Middle frontal gyrus (tissue), 1 donor: ENCODE measurements around the gene CD151.

Experiments used
- DNase-seq: peaks from one replicate; pipeline ENCODE4 v3.0.0-alpha.2; 2015; ENCODE audit warnings: low spot score; ENCODE audit errors: extremely low spot score

The CD151 gene

DNA sequence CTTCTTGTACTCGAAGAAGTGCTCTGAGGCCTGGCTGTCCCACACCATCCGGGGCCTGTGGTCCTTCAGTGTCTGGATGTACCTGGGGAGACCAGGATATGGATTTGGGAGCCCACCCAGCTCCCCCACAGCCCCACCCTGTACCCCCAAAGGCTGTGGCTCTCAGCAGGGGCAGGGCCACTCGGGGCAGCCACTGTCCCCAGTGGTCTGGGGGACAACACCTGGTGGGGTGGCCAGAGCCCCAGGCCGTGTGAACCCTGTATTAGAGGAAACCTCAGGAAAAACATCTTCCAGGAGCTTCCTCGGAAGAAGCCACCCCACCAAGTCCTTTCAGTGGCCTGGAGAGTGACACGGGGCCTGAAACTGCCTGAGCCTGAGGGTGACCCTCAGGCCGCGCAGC, 37.7 kb downstream of the CD151 start:
- DNase-seq: no peak

DNA sequence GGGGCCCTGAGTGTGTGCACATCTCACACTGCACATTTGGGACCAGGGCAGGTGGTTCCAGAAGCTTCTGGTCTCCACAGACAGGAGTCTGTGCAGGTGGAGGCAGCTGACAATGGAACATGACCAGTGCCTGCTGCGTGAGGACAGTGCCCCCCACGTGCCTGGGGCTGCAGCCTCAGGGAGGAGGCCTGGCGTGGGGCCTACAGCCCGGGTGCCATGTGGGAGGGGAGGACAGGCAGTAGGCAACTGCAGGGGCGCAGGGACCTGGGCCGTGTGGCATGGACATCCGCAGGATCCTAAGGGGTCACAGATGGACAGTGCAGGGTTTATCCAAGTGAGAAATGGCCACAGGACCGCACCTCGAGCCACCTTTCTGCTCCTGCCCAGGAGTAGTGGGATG, 38.7 kb downstream of the CD151 start:
- no peak for DNase-seq

DNA sequence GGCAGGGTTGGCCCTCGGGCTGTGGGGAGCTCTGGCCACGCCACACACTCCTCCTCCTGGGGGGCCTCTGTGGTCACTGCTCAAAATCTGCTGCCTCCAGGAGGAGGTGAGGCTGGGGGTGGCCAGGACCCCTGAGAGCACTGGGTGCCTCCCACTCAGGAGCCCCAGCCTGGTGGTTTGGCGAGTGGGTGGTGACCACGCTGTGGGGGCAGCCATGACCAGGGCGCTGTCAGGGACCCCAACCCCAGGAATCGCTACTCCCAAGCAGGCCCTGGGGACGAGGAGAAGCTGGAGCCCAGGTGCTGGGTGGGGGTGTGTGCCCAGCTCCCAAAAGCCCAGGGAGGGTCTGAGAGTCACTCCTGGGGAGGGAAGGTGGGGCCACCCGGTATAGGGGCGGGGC, 40.0 kb downstream of the CD151 start:
- no peak for DNase-seq

DNA sequence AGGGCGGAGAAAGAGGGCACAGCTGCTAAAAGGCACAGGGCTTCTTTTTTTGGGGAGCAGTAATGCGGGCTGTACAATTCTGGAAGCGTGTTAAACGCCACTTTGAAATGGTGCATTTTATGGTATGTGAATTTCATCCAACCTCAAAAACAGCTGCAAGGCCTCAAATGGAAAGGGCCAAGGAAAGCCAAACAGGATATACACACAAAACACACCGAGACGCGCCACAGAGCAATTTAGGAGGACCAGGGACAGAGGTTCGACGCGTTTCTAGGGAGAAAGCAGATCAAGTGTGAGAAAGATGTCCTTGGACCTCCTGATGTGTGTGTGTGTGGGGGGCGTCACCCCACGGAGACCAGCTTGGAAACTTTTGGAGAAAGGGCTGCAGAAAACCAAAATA, 41.0 kb downstream of the CD151 start:
- no peak for DNase-seq

DNA sequence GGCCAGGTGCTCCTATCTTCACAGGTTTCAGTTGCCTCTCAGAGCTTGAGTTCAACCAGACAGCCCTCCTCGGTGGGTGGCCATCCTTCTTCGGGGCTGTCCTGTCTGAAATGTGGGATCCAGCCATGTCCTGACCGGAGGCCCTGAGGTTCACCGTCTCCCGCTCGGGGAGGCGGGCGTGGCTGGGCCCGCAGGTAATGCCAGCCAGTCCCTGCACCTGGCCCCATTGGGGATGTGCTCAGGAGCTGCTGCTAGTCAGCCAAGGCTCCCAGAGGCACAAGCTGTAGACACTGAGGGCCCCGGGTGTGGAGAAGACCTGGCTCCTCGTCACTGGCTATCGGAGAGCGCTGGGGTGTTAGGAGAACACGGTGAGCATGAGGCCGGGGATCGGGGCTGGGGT, 42.5 kb downstream of the CD151 start:
- no peak for DNase-seq

DNA sequence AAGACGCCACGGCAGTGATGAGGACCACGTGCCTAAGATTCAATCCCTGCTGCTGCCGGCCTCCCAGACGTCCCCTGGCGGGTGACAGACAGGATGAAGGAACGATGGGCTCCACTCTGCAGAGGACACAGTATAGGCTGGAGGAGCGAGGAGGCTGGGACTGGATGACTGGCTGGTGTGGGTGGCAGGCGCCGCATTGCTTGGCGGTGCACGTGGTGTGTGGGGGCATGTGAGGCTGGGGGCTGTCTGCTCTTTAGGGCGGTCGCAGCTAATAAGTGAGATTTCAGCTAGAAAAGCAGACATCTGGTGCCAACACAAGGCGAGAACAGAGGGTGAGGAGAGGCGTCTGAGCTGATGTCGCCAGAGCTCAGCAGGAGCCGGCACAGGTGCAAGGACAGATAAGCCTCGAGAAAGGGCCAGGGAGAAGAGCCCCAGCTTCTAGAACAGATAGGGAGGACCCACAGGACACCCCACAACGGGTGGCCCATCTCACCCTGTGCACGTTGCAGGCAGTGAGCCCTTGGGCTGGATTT, 43.1 kb downstream of the CD151 start:
- no peak for DNase-seq

DNA sequence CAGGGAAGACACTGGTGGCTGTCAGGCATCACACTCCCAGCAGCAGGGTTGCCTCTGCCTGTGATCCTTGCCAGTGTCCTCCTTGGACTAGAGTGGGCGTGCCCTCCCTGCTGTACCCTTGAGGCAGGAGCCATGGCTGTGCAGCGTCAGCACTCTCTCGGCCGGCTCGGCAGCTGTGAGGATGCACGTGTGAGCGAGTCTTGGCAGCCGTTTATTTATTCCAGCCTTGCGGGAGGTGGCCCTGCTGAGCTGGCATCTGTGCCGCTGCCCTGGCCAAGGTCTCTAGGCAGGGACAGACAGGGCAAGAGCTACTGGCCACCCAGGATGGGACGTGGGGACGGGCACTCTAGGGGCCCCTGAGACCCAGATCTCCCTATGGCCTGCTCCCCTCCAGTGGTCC, 43.8 kb downstream of the CD151 start:
- DNase-seq: no peak

DNA sequence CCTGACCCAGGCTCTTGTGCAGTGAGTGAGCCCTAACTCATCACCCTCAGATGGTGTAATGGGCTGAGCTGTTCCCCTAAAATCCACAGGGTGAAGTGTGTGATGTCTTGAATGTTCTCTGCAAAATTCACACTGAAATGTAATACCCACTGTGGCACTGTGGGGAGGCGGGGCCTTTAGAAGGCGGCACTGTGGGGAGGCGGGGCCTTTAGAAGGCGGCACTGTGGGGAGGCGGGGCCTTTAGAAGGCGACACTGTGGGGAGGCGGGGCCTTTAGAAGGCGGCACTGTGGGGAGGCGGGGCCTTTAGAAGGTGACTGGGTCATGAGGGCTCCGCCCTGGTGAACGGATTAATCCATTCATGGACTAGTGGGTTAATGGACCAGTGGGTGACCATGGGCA, 44.8 kb downstream of the CD151 start:
- DNase-seq: no peak

DNA sequence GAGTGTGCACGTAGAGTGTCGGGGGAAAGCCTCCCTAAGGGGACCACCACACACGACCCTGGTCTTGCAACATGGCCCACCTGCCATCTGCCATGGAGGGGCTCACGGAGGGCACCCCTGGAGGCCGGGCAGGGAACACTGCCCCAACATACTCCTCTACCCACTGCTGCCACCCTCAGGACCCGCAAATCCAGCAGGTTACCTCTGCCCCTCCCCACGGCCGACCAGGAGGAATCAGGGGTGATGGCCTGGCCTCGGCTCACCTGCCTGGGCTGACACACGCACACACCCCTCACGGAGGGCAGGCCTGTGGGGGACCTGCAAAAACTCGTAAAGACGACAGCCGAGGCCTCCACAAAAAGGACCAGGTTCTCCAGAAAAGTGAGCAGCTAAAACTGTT, 47.7 kb downstream of the CD151 start:
- DNase-seq: no peak

DNA sequence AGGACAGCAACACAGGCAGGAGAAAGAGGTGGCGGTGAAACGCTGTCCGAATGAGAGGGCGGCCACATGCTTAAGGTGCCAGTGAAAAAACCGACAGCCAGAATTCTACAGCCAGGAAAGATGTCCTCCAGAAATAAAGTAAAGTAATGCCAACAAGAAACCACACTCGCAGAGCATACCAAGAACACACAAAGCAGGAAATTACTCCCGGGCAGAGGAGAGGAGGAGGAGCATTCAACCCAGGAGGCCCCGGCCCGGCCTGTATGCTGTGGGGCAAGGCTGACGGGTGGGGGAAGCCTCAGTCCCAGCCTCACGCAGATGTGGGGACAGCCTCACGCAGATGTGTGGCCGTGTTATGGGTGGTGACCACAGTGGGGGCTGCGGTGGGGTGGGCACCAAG, 49.8 kb downstream of the CD151 start:
- no peak for DNase-seq

DNA sequence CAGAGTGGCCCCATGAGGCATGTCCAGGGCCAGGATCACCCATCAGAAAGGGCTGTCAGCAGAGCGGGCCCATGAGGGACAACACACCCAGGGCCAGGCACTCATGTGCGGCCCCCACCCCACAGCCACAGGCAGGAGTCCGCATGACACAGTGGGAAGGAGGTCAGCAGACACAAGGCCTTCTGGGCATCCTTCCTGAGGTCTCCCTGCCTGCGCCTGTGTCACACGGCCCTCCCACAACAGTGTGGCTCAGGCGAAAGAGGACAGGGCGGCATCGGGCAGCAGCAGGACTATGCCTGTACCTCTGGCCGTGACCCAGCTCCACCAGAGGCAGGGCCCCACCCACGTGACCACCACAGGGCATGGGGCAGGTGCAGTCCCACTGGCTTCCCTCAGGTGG, 50.8 kb downstream of the CD151 start:
- DNase-seq: no peak

DNA sequence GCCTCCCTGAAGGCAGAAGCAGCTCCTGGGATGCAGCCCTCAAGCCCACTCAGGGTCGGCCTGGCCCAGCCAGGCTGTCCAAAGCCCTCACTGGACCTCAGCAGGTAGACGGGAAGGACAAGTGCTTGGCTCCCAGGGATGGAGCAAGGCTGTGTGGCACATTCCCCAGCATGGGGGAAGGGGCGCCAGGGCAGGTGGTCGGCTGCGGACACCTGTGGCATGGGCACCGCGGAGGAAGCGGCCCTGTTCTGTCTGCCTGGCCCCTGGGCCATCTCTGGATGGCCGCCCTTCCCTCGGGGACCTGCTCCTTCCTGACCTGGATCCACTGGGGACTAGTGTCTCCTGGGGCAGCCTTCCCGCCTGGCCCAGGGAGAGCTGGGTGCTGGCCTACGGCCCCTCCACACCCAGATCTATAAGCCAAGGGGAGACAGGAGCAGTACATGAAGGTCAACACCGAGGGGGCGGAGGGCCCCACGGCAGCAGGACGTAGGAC, 51.9 kb downstream of the CD151 start:
- DNase-seq: no peak

DNA sequence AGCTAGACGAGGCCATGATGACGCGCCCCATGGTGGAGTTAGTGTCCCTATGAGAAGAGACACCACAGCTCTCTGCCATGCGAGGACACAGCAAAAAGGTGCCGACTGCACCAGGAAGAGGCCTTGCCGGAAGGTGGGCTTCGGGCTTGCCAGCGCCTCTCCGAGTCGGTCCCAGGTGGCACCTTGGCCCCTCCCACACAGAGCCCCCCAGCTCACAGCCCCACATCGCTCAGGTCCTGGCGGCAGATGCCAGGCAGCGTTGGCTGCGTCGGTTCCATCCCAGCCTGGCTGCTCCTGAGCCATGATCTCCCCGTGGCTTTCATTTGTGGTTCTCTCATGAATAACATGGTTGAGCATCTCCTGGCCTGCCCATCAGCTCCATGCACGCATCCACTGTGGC, 53.8 kb downstream of the CD151 start:
- no peak for DNase-seq

DNA sequence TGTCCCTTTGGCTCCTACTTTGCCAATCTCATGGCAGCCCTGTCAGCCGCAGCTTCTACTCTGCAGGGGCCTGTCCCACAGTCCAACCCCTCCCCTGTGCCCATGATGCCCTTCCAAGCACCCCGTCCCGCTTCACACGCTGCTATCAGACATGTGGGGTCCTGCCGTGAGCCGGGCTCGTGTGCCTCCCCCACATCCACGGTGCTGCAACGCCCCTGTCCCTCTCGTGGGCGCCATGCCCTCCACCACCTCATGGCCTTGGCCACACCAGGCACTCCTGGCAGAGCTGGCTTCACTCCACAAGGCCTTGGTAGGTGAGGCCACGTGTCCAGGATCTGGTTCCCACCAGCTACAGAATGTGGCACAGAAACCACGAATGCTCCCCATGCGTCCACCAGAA, 54.8 kb downstream of the CD151 start:
- no peak for DNase-seq
